Body of pancreas (tissue), 4 donors: Measurements from ENCODE around the gene SRPRB.

ENCODE experiments used
- POLR2A ChIP-seq, 3 donors: fragments of 450-650 bp; IDR thresholded peaks; one replicate each; pipeline ENCODE4 v1.6.1; 2016; ENCODE audit warnings: antibody characterized with exemption in 3 of 3, mild to moderate bottlenecking in 2 of 3
- TF ChIP-seq, protein P1 (sequence below), 7 experiments: fragments of 450-650 bp in 4 of 7; fragments of 200-600 bp in 3 of 7; sonication (generic) in 3 of 7; IDR thresholded peaks; one replicate each; pipeline ENCODE4 v1.5.1; 2016 to 2019; ENCODE audit warnings: antibody characterized with exemption in 7 of 7

DNA sequence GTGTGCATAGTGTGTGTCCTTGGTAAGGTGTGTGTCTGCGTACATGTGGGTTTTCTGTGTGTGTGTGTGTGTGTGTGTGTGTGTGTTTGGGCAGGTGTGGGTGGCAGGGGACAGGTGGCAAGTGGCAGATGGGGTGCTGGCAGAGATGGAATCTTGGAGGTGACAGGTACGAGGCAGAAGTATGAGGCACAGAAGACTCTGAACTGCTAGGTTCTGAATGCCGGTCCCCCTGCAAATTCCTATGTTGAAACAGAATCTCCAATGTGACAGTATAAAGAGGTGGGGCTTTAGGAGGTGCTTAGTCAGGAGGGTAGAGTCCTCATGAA, 29.8 kb downstream of the SRPRB start:
- TF ChIP-seq, protein P1, sequence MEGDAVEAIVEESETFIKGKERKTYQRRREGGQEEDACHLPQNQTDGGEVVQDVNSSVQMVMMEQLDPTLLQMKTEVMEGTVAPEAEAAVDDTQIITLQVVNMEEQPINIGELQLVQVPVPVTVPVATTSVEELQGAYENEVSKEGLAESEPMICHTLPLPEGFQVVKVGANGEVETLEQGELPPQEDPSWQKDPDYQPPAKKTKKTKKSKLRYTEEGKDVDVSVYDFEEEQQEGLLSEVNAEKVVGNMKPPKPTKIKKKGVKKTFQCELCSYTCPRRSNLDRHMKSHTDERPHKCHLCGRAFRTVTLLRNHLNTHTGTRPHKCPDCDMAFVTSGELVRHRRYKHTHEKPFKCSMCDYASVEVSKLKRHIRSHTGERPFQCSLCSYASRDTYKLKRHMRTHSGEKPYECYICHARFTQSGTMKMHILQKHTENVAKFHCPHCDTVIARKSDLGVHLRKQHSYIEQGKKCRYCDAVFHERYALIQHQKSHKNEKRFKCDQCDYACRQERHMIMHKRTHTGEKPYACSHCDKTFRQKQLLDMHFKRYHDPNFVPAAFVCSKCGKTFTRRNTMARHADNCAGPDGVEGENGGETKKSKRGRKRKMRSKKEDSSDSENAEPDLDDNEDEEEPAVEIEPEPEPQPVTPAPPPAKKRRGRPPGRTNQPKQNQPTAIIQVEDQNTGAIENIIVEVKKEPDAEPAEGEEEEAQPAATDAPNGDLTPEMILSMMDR (IDR thresholded peaks at IDR 0.05): no peak
- TF ChIP-seq POLR2A (IDR thresholded peaks at IDR 0.05): no peak
